Activated CD4-positive, alpha-beta T cell treated with anti-CD3 and anti-CD28 coated beads, Interleukin-2, amount 10 ng/mL, durations not matched to agents 24 days and 14 days (primary cell): ENCODE measurements around the gene TLE7. TPM values are rescaled to one million over a fixed set of nuclear protein-coding genes. Genes with fewer than 3 reads are reported as not detected.

Experiments
- DNase-seq: peaks from one replicate; pipeline ENCODE4 v3.0.0; 2022
- H3K27ac Mint-ChIP-seq: one replicate; pipeline ENCODE4 v1.8.0; 2022; ENCODE audit warnings: mild to moderate bottlenecking, mixed read lengths
- H3K27me3 Mint-ChIP-seq: one replicate; pipeline ENCODE4 v1.8.0; 2022; ENCODE audit warnings: mixed read lengths
- H3K36me3 Mint-ChIP-seq: one replicate; pipeline ENCODE4 v1.8.0; 2022; ENCODE audit warnings: low read depth, mild to moderate bottlenecking, mixed read lengths
- H3K4me1 Mint-ChIP-seq: one replicate; pipeline ENCODE4 v1.8.0; 2021; ENCODE audit warnings: mixed read lengths
- H3K4me3 Mint-ChIP-seq: one replicate; pipeline ENCODE4 v1.8.0; 2022; ENCODE audit warnings: mild to moderate bottlenecking, moderate library complexity, mixed read lengths
- H3K9me3 Mint-ChIP-seq: one replicate; pipeline ENCODE4 v1.8.0; 2021; ENCODE audit warnings: mixed read lengths
- intact Hi-C: fragments of 100-400 bp; cut with micrococcal nuclease; formaldehyde crosslinking; loops from one replicate; pipeline ENCODE4 v1.15.1; 2023
- total RNA-seq: library from RNA; stranded (reverse); gene quantifications from 2 replicates; pipeline ENCODE4 v1.2.3, GENCODE V29; 2022

Gene TLE7
- total RNA-seq, 1 donor from 2014 or later: not detected

GRCh38 chr16:71396594-71396993, 45.3 kb downstream of the TLE7 start:
- H3K27ac Mint-ChIP-seq: no peak overlapping the region

GRCh38 chr16:71389330-71389729, 52.5 kb downstream of the TLE7 start:
- Mint-ChIP-seq H3K27ac (no peak overlapping the region), H3K4me1 (peaks cover 2% of the 10 kb centered on the region), H3K27me3 (peaks cover 7% of the 10 kb centered on the region), H3K4me3 (no peak overlapping the region), H3K9me3 (no peaks in the 10 kb centered on the region), H3K36me3 (no peaks in the 10 kb centered on the region)
- intact Hi-C loops: no loop called here
- DNase-seq: no peak

More at GRCh38 chr16:71396594-71396993, 45.3 kb downstream of the TLE7 start:
- H3K36me3 Mint-ChIP-seq: no peaks in the 10 kb centered on the region
- H3K4me3 Mint-ChIP-seq: no peak overlapping the region
- DNase-seq: no peak
- H3K27me3 Mint-ChIP-seq: peaks cover 2% of the 10 kb centered on the region
- no peaks in the 10 kb centered on the region for H3K9me3 Mint-ChIP-seq
- H3K4me1 Mint-ChIP-seq: no peaks in the 10 kb centered on the region
- intact Hi-C loops: no loop called here

- Mint-ChIP-seq H3K9me3 (no peaks in the 10 kb centered on the region), H3K36me3 (no peaks in the 10 kb centered on the region), H3K27ac (no peak overlapping the region), H3K4me3 (no peak overlapping the region), H3K4me1 (peaks cover 2% of the 10 kb centered on the region), H3K27me3 (peaks cover 7% of the 10 kb centered on the region)
- intact Hi-C loops: no loop called here
- no peak for DNase-seq
Measured at GRCh38 chr16:71387045-71387871, 54.6 kb downstream of the TLE7 start.

- peaks cover 2% of the 10 kb centered on the region for H3K4me1 Mint-ChIP-seq
- intact Hi-C loops: no loop called here
- no peak for DNase-seq
- H3K27ac Mint-ChIP-seq: no peak overlapping the region
- H3K36me3 Mint-ChIP-seq: no peaks in the 10 kb centered on the region
- no peak overlapping the region for H3K4me3 Mint-ChIP-seq
- peaks cover 7% of the 10 kb centered on the region for H3K27me3 Mint-ChIP-seq
- H3K9me3 Mint-ChIP-seq: no peaks in the 10 kb centered on the region
Measured at GRCh38 chr16:71384073-71384724, 57.7 kb downstream of the TLE7 start.

- Mint-ChIP-seq H3K4me3 (no peak overlapping the region), H3K27me3 (peaks cover 7% of the 10 kb centered on the region), H3K4me1 (peaks cover 2% of the 10 kb centered on the region), H3K36me3 (no peaks in the 10 kb centered on the region), H3K9me3 (no peaks in the 10 kb centered on the region), H3K27ac (no peak overlapping the region)
- peak; percentile 59 for DNase-seq
- intact Hi-C loops: no loop called here
Measured at GRCh38 chr16:71383054-71383773, 58.6 kb downstream of the TLE7 start.

- peaks cover 5% of the 10 kb centered on the region for H3K9me3 Mint-ChIP-seq
- no peak for DNase-seq
- H3K27me3 Mint-ChIP-seq: peaks cover 3% of the 10 kb centered on the region
- H3K36me3 Mint-ChIP-seq: no peaks in the 10 kb centered on the region
- intact Hi-C loops: no loop called here
- no peaks in the 10 kb centered on the region for H3K4me1 Mint-ChIP-seq
- H3K27ac Mint-ChIP-seq: no peak overlapping the region
- no peak overlapping the region for H3K4me3 Mint-ChIP-seq
Measured at GRCh38 chr16:71380831-71381230, 61.0 kb downstream of the TLE7 start.

Other genes with a start within 250 kb of the TLE7 start
- gene HYDIN, start 211.3 kb downstream of the TLE7 start, total RNA-seq: not detected in 2 replicates
- gene CMTR2, start 152.7 kb downstream of the TLE7 start, total RNA-seq: 20.0 and 20.8 TPM in 2 replicates
- gene CALB2, start 83.3 kb downstream of the TLE7 start, total RNA-seq: not detected in 2 replicates
- gene ZNF23, start 20.2 kb upstream of the TLE7 start, total RNA-seq: 5.2 and 6.1 TPM in 2 replicates
- gene ZNF19, start 47.3 kb upstream of the TLE7 start, total RNA-seq: 1.8 and 2.1 TPM in 2 replicates
- not detected in 2 replicates for gene CHST4, start 84.4 kb upstream of the TLE7 start, total RNA-seq
- not detected in 2 replicates for gene TAT, start 135.0 kb upstream of the TLE7 start, total RNA-seq
- not detected in 2 replicates for gene MARVELD3, start 184.1 kb upstream of the TLE7 start, total RNA-seq